H1 (cell line): ENCODE measurements around the gene DPPA4.

Source experiments
- CREB1 ChIP-seq: IDR thresholded peaks from 2 replicates; pipeline ENCODE4 v1.6.1; 2012; ENCODE audit warnings: inconsistent platforms
- CTCF ChIP-seq, 3 experiments: IDR thresholded peaks; 1 replicate in 2 of 3; 2 replicates in 1 of 3; pipeline versions ENCODE4 v1.5.1 to v1.6.1; 2011; ENCODE audit warnings: low read length in 3 of 3, mild to moderate bottlenecking in 3 of 3, inconsistent platforms in 2 of 3, low read depth in 1 of 3, moderate library complexity in 1 of 3; ENCODE audit not compliant: insufficient read depth in 1 of 3; ENCODE audit errors: control extremely low read depth in 1 of 3
- E2F6 ChIP-seq: IDR thresholded peaks from 2 replicates; pipeline ENCODE4 v1.6.1; 2012; ENCODE audit warnings: inconsistent platforms
- EZH2 ChIP-seq: fragments of 200-600 bp; sonication (generic); IDR thresholded peaks from 2 replicates; pipeline ENCODE4 v1.7.1; 2012; ENCODE audit warnings: low read depth, mild to moderate bottlenecking, moderate library complexity, low read length, inconsistent platforms; ENCODE audit not compliant: severe bottlenecking
- JUND ChIP-seq: IDR thresholded peaks from 2 replicates; pipeline ENCODE4 v1.6.1; 2011; ENCODE audit warnings: mild to moderate bottlenecking, improper control_type of control experiment, low read length
- POLR2AphosphoS5 ChIP-seq: IDR thresholded peaks from 2 replicates; pipeline ENCODE4 v1.6.1; 2011; ENCODE audit warnings: low read depth, low read length
- SIN3A ChIP-seq, 2 experiments: IDR thresholded peaks in 1 of 2; conservative IDR thresholded peaks in 1 of 2; 2 replicates each; pipeline ENCODE4 v1.6.1; 2011 to 2012; ENCODE audit warnings: low read length in 2 of 2, improper control_type of control experiment in 1 of 2, low read depth in 1 of 2, mild to moderate bottlenecking in 1 of 2
- SP1 ChIP-seq: IDR thresholded peaks from 2 replicates; pipeline ENCODE4 v1.6.1; 2011; ENCODE audit warnings: low read depth, low read length
- SP2 ChIP-seq: IDR thresholded peaks from 2 replicates; pipeline ENCODE4 v1.6.1; 2012; ENCODE audit warnings: mild to moderate bottlenecking, low read length, inconsistent platforms
- USF2 ChIP-seq: IDR thresholded peaks from 2 replicates; pipeline ENCODE4 v1.6.1; 2011; ENCODE audit warnings: low read length, improper control_type of control experiment

- no peak for TF ChIP-seq CTCF (IDR thresholded peaks at IDR 0.05; ENCODE audit: control extremely low read depth in 1 of 3, insufficient read depth in 1 of 3, low read depth in 1 of 3, low read length in 3 of 3)
- no peak for TF ChIP-seq SP1
- no peak for TF ChIP-seq E2F6
- no peak for TF ChIP-seq CREB1
- TF ChIP-seq EZH2 = no peak
- no peak for TF ChIP-seq JUND
- TF ChIP-seq SIN3A (conservative IDR thresholded peaks at IDR 0.05 in 1 of 2, IDR thresholded peaks at IDR 0.05 in 1 of 2; ENCODE audit: low read depth in 1 of 2, low read length in 2 of 2) = no peak
- TF ChIP-seq POLR2AphosphoS5 = no peak
- no peak for TF ChIP-seq SP2
- TF ChIP-seq USF2 = no peak
These were observed 9.5 kb upstream of the DPPA4 start for GRCh38 chr3:109346770-109347295.
